ENCODE measurements around the gene PRR18.

The PRR18 gene

GRCh38 chr6:166274163-166274562 lies 34.0 kb downstream of the PRR18 start:
- DNase-seq: no peak

- no peak for DNase-seq
Measured at GRCh38 chr6:166271376-166271765, 36.8 kb downstream of the PRR18 start.

- DNase-seq: no peak
Measured at GRCh38 chr6:166270706-166271375, 37.4 kb downstream of the PRR18 start.

- DNase-seq: no peak
Measured at GRCh38 chr6:166269301-166270039, 38.7 kb downstream of the PRR18 start.

DNA sequence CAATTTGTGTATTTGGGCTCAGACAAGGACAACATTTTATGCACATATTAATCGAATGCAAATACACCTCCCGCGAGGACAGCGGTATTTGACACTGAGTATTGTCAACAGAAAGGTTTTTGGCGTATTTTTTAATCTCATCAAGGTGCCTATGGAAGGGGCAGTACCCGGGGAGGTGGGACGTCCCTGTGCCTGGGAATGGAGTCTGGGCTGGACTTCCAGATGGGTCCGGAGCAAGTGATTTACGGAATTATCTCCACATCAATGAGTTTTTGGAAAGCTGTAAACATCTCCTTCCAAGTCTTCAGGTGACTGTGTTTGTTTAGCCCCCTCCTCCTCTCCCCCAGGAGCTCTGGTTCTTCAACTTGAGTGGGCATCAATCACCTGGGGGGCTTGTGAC lies 39.8 kb downstream of the PRR18 start:
- DNase-seq: no peak

DNA sequence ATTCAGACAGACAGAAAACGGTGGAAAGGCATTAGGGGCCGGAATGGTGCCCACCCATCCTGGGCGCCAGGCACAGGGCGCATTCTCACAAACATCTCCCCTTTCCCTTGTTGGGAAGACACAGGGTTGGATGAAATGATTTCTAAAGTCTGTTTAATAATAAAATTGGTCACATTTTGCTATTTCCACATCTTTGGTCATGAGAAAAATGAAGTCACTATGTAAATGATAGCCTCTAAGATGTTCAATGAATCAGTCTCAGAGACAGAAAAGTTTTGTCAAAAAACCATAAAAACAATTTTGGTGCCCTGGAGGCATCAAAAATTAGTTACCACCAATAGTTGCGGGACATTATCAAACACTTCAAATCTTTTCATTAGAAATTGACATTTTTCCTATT lies 40.7 kb downstream of the PRR18 start:
- DNase-seq: no peak

DNA sequence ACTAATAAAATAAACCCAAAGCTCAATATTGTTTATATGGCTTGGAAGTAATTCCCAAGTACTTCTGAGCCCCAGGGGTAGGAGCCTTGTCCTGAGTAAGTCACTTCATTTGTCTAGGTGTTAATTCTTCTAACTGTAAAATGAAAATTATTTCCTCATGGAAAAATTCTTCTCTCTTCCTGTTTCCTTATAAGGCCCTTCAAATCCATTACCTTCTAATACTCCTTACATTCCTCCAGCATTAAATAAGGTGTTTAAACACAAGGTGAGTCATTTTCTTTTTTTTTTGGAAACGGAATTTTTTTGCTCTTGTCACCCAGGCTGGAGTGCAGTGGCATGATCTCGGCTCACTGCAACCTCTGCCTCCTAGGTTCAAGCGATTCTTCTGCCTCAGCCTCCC lies 41.9 kb downstream of the PRR18 start:
- no peak for DNase-seq

DNA sequence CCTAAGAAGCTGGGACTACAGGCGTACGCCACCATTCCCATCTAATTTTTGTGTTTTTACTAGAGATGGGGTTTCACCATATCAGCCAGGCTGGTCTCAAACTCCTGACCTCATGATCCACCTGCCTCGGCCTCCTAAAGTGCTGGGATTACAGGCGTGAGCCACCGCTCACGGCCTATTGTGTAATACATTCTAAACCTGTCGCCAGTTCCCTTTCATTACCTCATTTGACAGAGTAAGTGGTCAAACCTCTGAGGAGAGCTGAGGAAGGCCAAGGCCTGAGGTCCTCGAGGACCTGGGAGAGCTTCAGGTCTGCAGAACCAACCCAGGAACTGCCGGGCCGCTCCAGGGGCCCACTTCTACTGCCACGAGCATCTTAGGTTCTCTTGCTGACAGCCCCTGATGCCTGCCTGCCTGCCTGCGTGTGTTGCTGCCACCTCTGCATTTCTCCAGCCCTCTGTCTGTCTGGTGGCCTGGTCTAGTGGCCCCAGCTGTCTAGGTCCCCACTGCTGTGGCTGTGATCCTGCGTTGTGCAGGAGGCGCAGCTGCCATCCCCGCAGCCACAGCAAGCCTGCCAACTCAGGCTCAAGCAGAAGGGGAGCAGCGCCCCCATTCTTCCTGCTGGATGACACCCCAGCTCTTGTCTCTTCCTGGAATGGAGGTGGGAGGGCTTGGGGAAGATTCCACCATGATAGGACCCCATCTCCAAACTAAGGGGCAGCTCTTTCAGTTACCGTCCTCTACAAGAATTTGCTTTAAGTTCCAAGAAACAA lies 45.3 kb downstream of the PRR18 start:
- no peak for DNase-seq

GRCh38 chr6:166259296-166259977 lies 48.8 kb downstream of the PRR18 start:
- DNase-seq: no peak

DNA sequence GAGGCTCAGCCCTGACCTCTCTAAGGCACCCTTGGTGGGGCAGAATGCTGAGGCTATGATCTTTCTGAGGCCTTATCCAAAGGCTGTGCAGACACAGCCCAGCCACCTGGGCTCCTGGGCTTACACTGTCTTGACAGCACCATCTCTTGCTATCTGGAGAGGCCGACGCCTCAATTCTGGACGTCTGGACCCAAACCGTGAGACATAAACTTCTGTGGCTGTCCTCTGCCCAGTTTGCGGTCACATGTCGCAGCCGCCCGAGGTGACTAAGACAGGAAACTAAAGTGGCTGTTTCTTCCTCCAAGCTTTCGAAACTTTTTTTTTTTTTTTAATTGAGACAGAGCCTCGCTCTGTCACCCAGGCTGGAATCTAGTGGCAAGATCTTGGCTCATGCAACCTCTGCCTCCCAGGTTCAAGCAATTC lies 49.3 kb downstream of the PRR18 start:
- no peak for DNase-seq

GRCh38 chr6:166257911-166258318 lies 50.3 kb downstream of the PRR18 start:
- no peak for DNase-seq
